NCI-H1092 treated with DMSO at 0.1 percent for 48 hours (cell line): ENCODE data around the gene SPDEF.

ENCODE experiments used
- DNase-seq: peaks from one replicate; lab custom pipeline; 2025; lab: John Stamatoyannopoulos, UW

SPDEF gene

GRCh38 chr6:34514593-34515472 lies 41.3 kb downstream of the SPDEF start:
- DNase-seq, result no peak

- DNase-seq, result no peak
Observed at GRCh38 chr6:34514112-34514511, 42.0 kb downstream of the SPDEF start.

- DNase-seq, result no peak
Observed at GRCh38 chr6:34513646-34514045, 42.5 kb downstream of the SPDEF start.

- no peak for DNase-seq
Observed at GRCh38 chr6:34512738-34513115, 43.4 kb downstream of the SPDEF start.

GRCh38 chr6:34511915-34512737 lies 44.0 kb downstream of the SPDEF start:
- no peak for DNase-seq

- no peak for DNase-seq
Observed at GRCh38 chr6:34511214-34511914, 44.8 kb downstream of the SPDEF start.

GRCh38 chr6:34510299-34510698 lies 45.8 kb downstream of the SPDEF start:
- DNase-seq, result no peak

- no peak for DNase-seq
Observed at GRCh38 chr6:34509782-34510181, 46.3 kb downstream of the SPDEF start.

- DNase-seq, result no peak
Observed at GRCh38 chr6:34508425-34508824, 47.7 kb downstream of the SPDEF start.

- DNase-seq, result no peak
Observed at GRCh38 chr6:34506718-34507117, 49.4 kb downstream of the SPDEF start.

- DNase-seq, result no peak
Observed at GRCh38 chr6:34497411-34497810, 58.7 kb downstream of the SPDEF start.

GRCh38 chr6:34496103-34496685 lies 59.9 kb downstream of the SPDEF start:
- peak; percentile 26 for DNase-seq

- no peak for DNase-seq
Observed at GRCh38 chr6:34494973-34495372, 61.2 kb downstream of the SPDEF start.

GRCh38 chr6:34493344-34493743 lies 62.8 kb downstream of the SPDEF start:
- no peak for DNase-seq

GRCh38 chr6:34491091-34491430 lies 65.1 kb downstream of the SPDEF start:
- no peak for DNase-seq

GRCh38 chr6:34490390-34491090 lies 65.6 kb downstream of the SPDEF start:
- no peak for DNase-seq

GRCh38 chr6:34489207-34489805 lies 66.8 kb downstream of the SPDEF start:
- no peak for DNase-seq
